NCI-H526 treated with DMSO at 0.1 percent for 48 hours (cell line): ENCODE measurements around the gene AMACR.
"Not testable (repeated sequence)": the region's sequence is repeated elsewhere in the genome, so short reads cannot be mapped to it uniquely, and the experiment has no call there.

Source experiments
- DNase-seq: peaks from one replicate; lab custom pipeline; 2025; lab: John Stamatoyannopoulos, UW

The AMACR gene

GRCh38 chr5:34035756-34036155, 27.9 kb upstream of the AMACR start:
- no peak for DNase-seq

GRCh38 chr5:34034534-34035327, 26.9 kb upstream of the AMACR start:
- DNase-seq: no peak

GRCh38 chr5:34031966-34032365, 24.1 kb upstream of the AMACR start:
- DNase-seq: no peak

GRCh38 chr5:34031117-34031516, 23.3 kb upstream of the AMACR start:
- DNase-seq: no peak

- DNase-seq: not testable (repeated sequence)
Measured at GRCh38 chr5:34030585-34030984, 22.7 kb upstream of the AMACR start.

GRCh38 chr5:34030048-34030447, 22.2 kb upstream of the AMACR start:
- DNase-seq: no peak

- DNase-seq: no peak
Measured at GRCh38 chr5:34028349-34028748, 20.5 kb upstream of the AMACR start.

GRCh38 chr5:34026089-34026761, 18.4 kb upstream of the AMACR start:
- DNase-seq: no peak

GRCh38 chr5:34022121-34022705, 14.4 kb upstream of the AMACR start:
- no peak for DNase-seq

GRCh38 chr5:34021334-34021733, 13.5 kb upstream of the AMACR start:
- DNase-seq: no peak

GRCh38 chr5:34020726-34021125, 12.9 kb upstream of the AMACR start:
- no peak for DNase-seq

- no peak for DNase-seq
Measured at GRCh38 chr5:34017254-34017653, 9.4 kb upstream of the AMACR start.

GRCh38 chr5:34016750-34017149, 8.9 kb upstream of the AMACR start:
- no peak for DNase-seq

- DNase-seq: no peak
Measured at GRCh38 chr5:34016222-34016621, 8.4 kb upstream of the AMACR start.

- no peak for DNase-seq
Measured at GRCh38 chr5:34015120-34015822, 7.4 kb upstream of the AMACR start.

- DNase-seq: no peak
Measured at GRCh38 chr5:34014626-34015025, 6.8 kb upstream of the AMACR start.

GRCh38 chr5:34013547-34013946, 5.7 kb upstream of the AMACR start:
- no peak for DNase-seq

- DNase-seq: no peak
Measured at GRCh38 chr5:34012791-34013190, 4.9 kb upstream of the AMACR start.

GRCh38 chr5:34011536-34011935, 3.7 kb upstream of the AMACR start:
- DNase-seq: no peak

GRCh38 chr5:34010146-34010545, 2.3 kb upstream of the AMACR start:
- DNase-seq: peak; percentile 39

GRCh38 chr5:34009610-34010009, 1.8 kb upstream of the AMACR start:
- DNase-seq: peak; percentile 91

GRCh38 chr5:34008802-34009201, 952 bp upstream of the AMACR start:
- peak; percentile 45 for DNase-seq

- DNase-seq: no peak
Measured at GRCh38 chr5:34007201-34007620, 639 bp downstream of the AMACR start.
